GM23248 (cell line): ENCODE results near the gene VAMP2. TPM values are rescaled to one million over a fixed set of nuclear protein-coding genes. Genes with fewer than 3 reads are reported as not detected.
A peak's percentile ranks its signal among the peaks of the same experiment; 100 is the strongest.

Experiments
- DNase-seq: peaks from one replicate; pipeline ENCODE4 v3.0.0-alpha.2; 2015
- H2AFZ ChIP-seq: fragments of 200-600 bp; sonication (generic); 2 replicates; pipeline ENCODE4 v1.6.1; 2016; ENCODE audit warnings: antibody characterized with exemption
- H3F3A ChIP-seq: fragments of 200-600 bp; sonication (generic); 2 replicates; pipeline ENCODE4 v1.6.1; 2016; ENCODE audit warnings: mild to moderate bottlenecking, antibody characterized with exemption, mixed run types; ENCODE audit not compliant: insufficient read depth
- H3K27ac ChIP-seq: fragments of 200-600 bp; sonication (generic); 2 replicates; pipeline ENCODE4 v1.5.1; 2016; ENCODE audit warnings: mild to moderate bottlenecking
- H3K27me3 ChIP-seq: fragments of 200-600 bp; sonication (generic); replicated peaks from 2 replicates; pipeline ENCODE4 v1.6.1; 2016; ENCODE audit warnings: mild to moderate bottlenecking; ENCODE audit not compliant: insufficient read depth
- H3K36me3 ChIP-seq: fragments of 200-600 bp; sonication (generic); 2 replicates; pipeline ENCODE4 v1.6.1; 2016; ENCODE audit warnings: low read depth, mild to moderate bottlenecking
- H3K4me1 ChIP-seq: fragments of 200-600 bp; sonication (generic); 2 replicates; pipeline ENCODE4 v1.6.1; 2016; ENCODE audit warnings: mild to moderate bottlenecking; ENCODE audit not compliant: insufficient read depth
- H3K4me2 ChIP-seq: fragments of 200-600 bp; sonication (generic); one replicate; pipeline ENCODE4 v1.6.1; 2016; ENCODE audit warnings: mild to moderate bottlenecking; ENCODE audit not compliant: unreplicated experiment
- H3K4me3 ChIP-seq: fragments of 200-600 bp; sonication (generic); 2 replicates; pipeline ENCODE4 v1.5.1; 2016; ENCODE audit warnings: mild to moderate bottlenecking
- H3K79me2 ChIP-seq: fragments of 200-600 bp; sonication (generic); 2 replicates; pipeline ENCODE4 v1.6.1; 2016; ENCODE audit warnings: mild to moderate bottlenecking; ENCODE audit not compliant: insufficient read depth
- H3K9ac ChIP-seq: fragments of 200-600 bp; sonication (generic); 2 replicates; pipeline ENCODE4 v1.6.1; 2016; ENCODE audit warnings: mild to moderate bottlenecking
- H3K9me2 ChIP-seq: fragments of 200-600 bp; sonication (generic); 2 replicates; pipeline ENCODE4 v1.6.1; 2016; ENCODE audit warnings: mixed run types, mild to moderate bottlenecking, moderate library complexity; ENCODE audit not compliant: insufficient read depth
- H3K9me3 ChIP-seq: fragments of 200-600 bp; sonication (generic); one replicate; pipeline ENCODE4 v1.6.1; 2017; ENCODE audit warnings: low read depth
- H4K20me1 ChIP-seq: fragments of 200-600 bp; sonication (generic); 2 replicates; pipeline ENCODE4 v1.6.0; 2016; ENCODE audit not compliant: insufficient read depth
- EZH2 ChIP-seq: fragments of 200-600 bp; sonication (generic); IDR thresholded peaks from 2 replicates; pipeline ENCODE4 v1.6.1; 2018; ENCODE audit warnings: antibody characterized with exemption, mild to moderate bottlenecking; ENCODE audit not compliant: insufficient read depth, poor library complexity, severe bottlenecking
- EZH2phosphoT487 ChIP-seq: fragments of 200-600 bp; sonication (generic); IDR thresholded peaks from 2 replicates; pipeline ENCODE4 v1.6.1; 2018; ENCODE audit warnings: antibody characterized with exemption, moderate library complexity, mild to moderate bottlenecking, low read depth; ENCODE audit not compliant: insufficient read depth
- WGBS, 2 experiments: methylation state at CpG; one replicate each; pipeline ENCODE4 v1.1.6; 2015 to 2017; ENCODE audit warnings: low lambda C conversion rate in 2 of 2, low coverage in 1 of 2; ENCODE audit errors: missing lambda C conversion rate in 2 of 2; 5-methylcytosine and 5-hydroxymethylcytosine counted together
- in situ Hi-C: fragments of 300-500 bp; cut with MboI; formaldehyde crosslinking; loops from 2 replicates; pipeline ENCODE4 v1.15.0; 2020
- polyA plus RNA-seq: library from polyadenylated mRNA; unstranded; fragments of >200 nt; fragmentation: Nextera tagmentation; extraction: Ambion mirVana; gene quantifications from 2 replicates; pipeline ENCODE4 v1.2.1, GENCODE V29; 2016
- total RNA-seq: library from RNA; depleted of rRNA; stranded (reverse); fragments of >200 nt; shearing (Covaris generic); gene quantifications from 2 replicates; pipeline ENCODE4 v1.2.3, GENCODE V29; 2014

VAMP2 gene
- total and polyA plus RNA-seq, 2 experiments from 2014 or later, result 6.5 to 27.1 TPM

DNA sequence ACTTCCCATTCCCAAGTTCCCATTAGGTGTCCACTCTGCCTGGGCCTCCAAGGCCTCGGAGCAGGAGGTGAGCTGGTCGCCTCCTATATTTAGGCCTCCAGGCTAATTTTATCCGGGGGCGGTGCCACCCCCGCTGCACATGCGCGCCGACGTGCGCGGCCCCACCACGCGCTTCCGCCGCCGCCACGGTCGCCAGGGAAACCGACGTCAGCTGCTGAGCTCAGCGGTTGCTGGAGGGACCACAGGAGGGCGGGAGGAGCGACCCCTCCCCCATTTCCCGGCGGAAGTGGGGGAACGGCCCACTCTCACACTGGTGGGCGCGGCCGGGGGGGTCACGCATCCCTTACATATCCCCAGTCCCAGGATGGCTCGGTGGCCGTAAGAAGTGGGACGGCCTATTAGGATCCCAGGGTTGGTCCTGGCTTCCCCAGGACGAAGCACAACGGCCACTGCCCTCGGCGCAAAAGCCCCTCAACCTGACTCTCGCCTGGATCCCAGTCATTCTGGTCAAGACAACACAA is 11.6 kb downstream of the VAMP2 start:
- H3F3A ChIP-seq, result peaks cover 21% of the 10 kb centered on the region
- H3K4me1 ChIP-seq, result peaks cover 37% of the 10 kb centered on the region
- peak overlapping the region; percentile 86 for H3K4me2 ChIP-seq
- in situ Hi-C loops, result no loop called here
- no peak overlapping the region for H2AFZ ChIP-seq
- TF ChIP-seq EZH2 (no peak), EZH2phosphoT487 (no peak)
- H3K27me3 ChIP-seq, result no peaks in the 10 kb centered on the region
- H3K36me3 ChIP-seq, result peaks cover 9% of the 10 kb centered on the region; the same call in 1 of the 2 replicates
- DNase-seq, result peak; percentile 93
- peak overlapping the region; percentile 99 for H3K9ac ChIP-seq
- H3K27ac ChIP-seq, result peak overlapping the region; percentile 100
- no peaks in the 10 kb centered on the region for H3K9me2 ChIP-seq
- no peaks in the 10 kb centered on the region for H4K20me1 ChIP-seq
- H3K79me2 ChIP-seq, result peaks cover 32% of the 10 kb centered on the region
- 1% methylated on average over 36 to 38 of the region's 38 CpGs for whole genome bisulfite sequencing, 2 experiments
- H3K4me3 ChIP-seq, result peak overlapping the region; percentile 81
- no peaks in the 10 kb centered on the region for H3K9me3 ChIP-seq

GRCh38 chr17:8150194-8151119 is 12.3 kb downstream of the VAMP2 start:
- Histone ChIP-seq H3K4me2 (peak overlapping the region; percentile 86), H3K4me1 (peaks cover 31% of the 10 kb centered on the region), H3F3A (peaks cover 21% of the 10 kb centered on the region), H3K9ac (peak overlapping the region; percentile 99), H3K27ac (peak overlapping the region; percentile 100), H3K4me3 (peak overlapping the region; percentile 81), H4K20me1 (no peaks in the 10 kb centered on the region), H3K9me3 (no peaks in the 10 kb centered on the region), H3K9me2 (no peaks in the 10 kb centered on the region), H3K36me3 (peaks cover 14% of the 10 kb centered on the region; the same call in 1 of the 2 replicates), H3K27me3 (no peaks in the 10 kb centered on the region), H2AFZ (no peak overlapping the region), H3K79me2 (peaks cover 27% of the 10 kb centered on the region)
- TF ChIP-seq EZH2 (no peak), EZH2phosphoT487 (no peak)
- DNase-seq, result no peak
- in situ Hi-C loops, result no loop called here
- WGBS, 2 experiments, result 59 to 63% methylated on average over 18 of the region's 18 CpGs

- no peaks in the 10 kb centered on the region for H3K27me3 ChIP-seq
- no peak for DNase-seq
- H3F3A ChIP-seq, result peaks cover 21% of the 10 kb centered on the region
- H3K4me2 ChIP-seq, result no peak overlapping the region
- in situ Hi-C loops, result no loop called here
- peaks cover 15% of the 10 kb centered on the region; the same call in 1 of the 2 replicates for H3K36me3 ChIP-seq
- no peak overlapping the region for H2AFZ ChIP-seq
- no peaks in the 10 kb centered on the region for H3K9me3 ChIP-seq
- H3K4me1 ChIP-seq, result peaks cover 23% of the 10 kb centered on the region
- H3K9ac ChIP-seq, result no peak overlapping the region
- H3K79me2 ChIP-seq, result peaks cover 19% of the 10 kb centered on the region
- no peaks in the 10 kb centered on the region for H3K9me2 ChIP-seq
- WGBS, 2 experiments, result 90 to 93% methylated on average over 27 to 29 of the region's 29 CpGs
- H3K4me3 ChIP-seq, result no peak overlapping the region
- no peak overlapping the region for H3K27ac ChIP-seq
- TF ChIP-seq EZH2phosphoT487, result no peak
- no peak for TF ChIP-seq EZH2
- H4K20me1 ChIP-seq, result no peaks in the 10 kb centered on the region
Observed at GRCh38 chr17:8149419-8150193, 13.1 kb downstream of the VAMP2 start.

DNA sequence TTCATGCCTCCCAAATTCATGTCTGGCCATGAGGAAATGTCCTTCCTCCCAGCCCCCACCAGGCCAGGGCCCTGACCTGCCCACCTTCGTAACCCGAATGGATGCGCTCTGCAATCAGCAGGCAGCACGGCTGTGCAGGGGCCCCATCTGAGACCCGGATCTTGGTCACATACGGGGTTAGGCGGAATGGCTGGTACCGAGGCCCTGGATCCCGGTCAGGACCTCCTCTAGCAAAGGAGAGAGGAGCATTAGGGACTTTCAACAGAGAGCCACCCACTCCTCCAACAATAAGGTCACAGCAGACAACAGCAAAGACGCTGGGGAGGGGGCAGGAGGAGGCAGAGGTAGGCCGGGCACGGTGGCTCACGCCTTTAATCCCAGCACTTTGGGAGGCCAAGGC is 14.2 kb downstream of the VAMP2 start:
- WGBS, 2 experiments, result 84 to 91% methylated on average over 13 of the region's 13 CpGs
- H3K4me2 ChIP-seq, result no peak overlapping the region
- H3K4me1 ChIP-seq, result peaks cover 16% of the 10 kb centered on the region
- H4K20me1 ChIP-seq, result no peaks in the 10 kb centered on the region
- H3F3A ChIP-seq, result peaks cover 18% of the 10 kb centered on the region
- H3K9me2 ChIP-seq, result no peaks in the 10 kb centered on the region
- no peak for TF ChIP-seq EZH2
- no peak for TF ChIP-seq EZH2phosphoT487
- in situ Hi-C loops, result no loop called here
- DNase-seq, result no peak
- H3K79me2 ChIP-seq, result peaks cover 17% of the 10 kb centered on the region
- H3K9me3 ChIP-seq, result no peaks in the 10 kb centered on the region
- no peaks in the 10 kb centered on the region for H3K27me3 ChIP-seq
- H3K4me3 ChIP-seq, result no peak overlapping the region
- no peak overlapping the region for H3K9ac ChIP-seq
- H3K36me3 ChIP-seq, result peaks cover 15% of the 10 kb centered on the region; the same call in 1 of the 2 replicates
- H2AFZ ChIP-seq, result no peak overlapping the region
- H3K27ac ChIP-seq, result no peak overlapping the region
